SJCRH30 (cell line): ENCODE results near the gene DRGX. TPM values are rescaled to one million over a fixed set of nuclear protein-coding genes. Genes with fewer than 3 reads are reported as not detected.

ENCODE experiments used
- DNase-seq, 2 experiments: peaks; one replicate each; pipeline ENCODE4 v3.0.0-alpha.2; 2015 to 2020
- H3K27ac ChIP-seq: fragments of 250-450 bp; sonication (Bioruptor Pico); 2 replicates; pipeline ENCODE4 v1.5.1; 2020; ENCODE audit warnings: mild to moderate bottlenecking, moderate library complexity
- H3K27me3 ChIP-seq: fragments of 250-450 bp; sonication (Bioruptor Pico); 2 replicates; pipeline ENCODE4 v1.5.1; 2020; ENCODE audit warnings: mild to moderate bottlenecking, moderate library complexity
- H3K36me3 ChIP-seq: fragments of 250-450 bp; sonication (Bioruptor Pico); 2 replicates; pipeline ENCODE4 v1.5.1; 2020; ENCODE audit warnings: mild to moderate bottlenecking, moderate library complexity
- H3K4me1 ChIP-seq: fragments of 250-450 bp; sonication (Bioruptor Pico); 2 replicates; pipeline ENCODE4 v1.5.1; 2020; ENCODE audit warnings: mild to moderate bottlenecking, moderate library complexity
- H3K4me3 ChIP-seq: fragments of 250-450 bp; sonication (Bioruptor Pico); 2 replicates; pipeline ENCODE4 v1.5.1; 2020; ENCODE audit warnings: mild to moderate bottlenecking, moderate library complexity
- H3K9me3 ChIP-seq: fragments of 250-450 bp; sonication (Bioruptor Pico); replicated peaks from 2 replicates; pipeline ENCODE4 v1.5.1; 2020; ENCODE audit warnings: mild to moderate bottlenecking, moderate library complexity
- total RNA-seq: library from RNA; depleted of rRNA; stranded (reverse); fragments of >200 nt; shearing (Covaris generic); gene quantifications from 2 replicates; pipeline ENCODE4 v1.2.3, GENCODE V29; 2014; rRNA removed

DRGX gene
- total RNA-seq = 15.0 and 17.8 TPM in 2 replicates

- peak within 1 kb of the TSS; percentile 89 for H3K27ac ChIP-seq
- DNase-seq = peak; percentile 36 to 53
- peak within 1 kb of the TSS; percentile 64 for H3K4me3 ChIP-seq
- H3K4me1 ChIP-seq = no peaks in the 10 kb centered on the region
- H3K9me3 ChIP-seq = no peaks in the 10 kb centered on the region
- no peaks in the 10 kb centered on the region for H3K36me3 ChIP-seq
- no peaks in the 10 kb centered on the region for H3K27me3 ChIP-seq
These were observed at the start of gene DRGX for GRCh38 chr10:49395741-49396665. Gene DRGX, minus strand, starts transcription at chr10:49396089. Its CDS starts 649 bp downstream, at chr10:49395440.

- no peak overlapping the region for H3K4me3 ChIP-seq
- H3K27ac ChIP-seq = no peak overlapping the region
- H3K27me3 ChIP-seq = no peaks in the 10 kb centered on the region
- H3K4me1 ChIP-seq = no peaks in the 10 kb centered on the region
- no peaks in the 10 kb centered on the region for H3K36me3 ChIP-seq
- DNase-seq = no peak
- no peaks in the 10 kb centered on the region for H3K9me3 ChIP-seq
These were observed 48.5 kb upstream of the DRGX start for GRCh38 chr10:49444349-49444748.

DNA sequence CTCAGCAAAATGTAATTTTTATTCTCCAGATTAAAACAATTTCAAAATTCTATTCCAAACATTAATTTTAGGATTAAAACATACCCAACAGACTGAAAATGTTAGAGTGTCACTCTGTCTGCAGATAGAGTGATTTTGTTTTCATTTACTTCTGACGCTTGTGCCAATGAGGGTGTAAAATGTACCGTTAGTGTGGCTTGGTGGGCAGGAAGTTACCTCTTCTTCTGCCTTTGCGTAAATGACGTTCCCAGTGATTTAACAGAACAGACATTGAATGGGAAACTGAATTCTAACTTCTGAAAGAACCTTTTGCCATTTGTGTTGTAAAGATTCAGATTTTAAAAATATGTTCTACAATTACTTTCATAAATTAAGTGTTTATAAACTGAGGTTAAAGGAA is 47.0 kb upstream of the DRGX start:
- Histone ChIP-seq H3K27ac (no peak overlapping the region), H3K9me3 (no peaks in the 10 kb centered on the region), H3K4me3 (no peak overlapping the region), H3K36me3 (no peaks in the 10 kb centered on the region), H3K27me3 (no peaks in the 10 kb centered on the region), H3K4me1 (no peaks in the 10 kb centered on the region)
- no peak for DNase-seq

- H3K36me3 ChIP-seq = no peaks in the 10 kb centered on the region
- no peaks in the 10 kb centered on the region for H3K9me3 ChIP-seq
- H3K4me3 ChIP-seq = no peak overlapping the region
- no peaks in the 10 kb centered on the region for H3K4me1 ChIP-seq
- no peak for DNase-seq
- no peaks in the 10 kb centered on the region for H3K27me3 ChIP-seq
- no peak overlapping the region for H3K27ac ChIP-seq
These were observed 45.9 kb upstream of the DRGX start for GRCh38 chr10:49441488-49442476.

- no peak overlapping the region for H3K27ac ChIP-seq
- no peaks in the 10 kb centered on the region for H3K4me1 ChIP-seq
- no peaks in the 10 kb centered on the region for H3K36me3 ChIP-seq
- no peak for DNase-seq
- no peak overlapping the region for H3K4me3 ChIP-seq
- H3K27me3 ChIP-seq = no peaks in the 10 kb centered on the region
- peaks cover 5% of the 10 kb centered on the region; the same call in 1 of the 2 replicates for H3K9me3 ChIP-seq
These were observed 39.3 kb upstream of the DRGX start for GRCh38 chr10:49435225-49435624.

GRCh38 chr10:49433069-49433468 is 37.2 kb upstream of the DRGX start:
- H3K36me3 ChIP-seq = no peaks in the 10 kb centered on the region
- no peak overlapping the region for H3K27ac ChIP-seq
- H3K9me3 ChIP-seq = peaks cover 5% of the 10 kb centered on the region; the same call in 1 of the 2 replicates
- H3K27me3 ChIP-seq = no peaks in the 10 kb centered on the region
- H3K4me3 ChIP-seq = no peak overlapping the region
- DNase-seq = no peak
- no peaks in the 10 kb centered on the region for H3K4me1 ChIP-seq

GRCh38 chr10:49431426-49431825 is 35.5 kb upstream of the DRGX start:
- Histone ChIP-seq H3K36me3 (no peaks in the 10 kb centered on the region), H3K27me3 (no peaks in the 10 kb centered on the region), H3K4me3 (no peak overlapping the region), H3K9me3 (peaks cover 5% of the 10 kb centered on the region; the same call in 1 of the 2 replicates), H3K27ac (no peak overlapping the region), H3K4me1 (no peaks in the 10 kb centered on the region)
- no peak for DNase-seq

DNA sequence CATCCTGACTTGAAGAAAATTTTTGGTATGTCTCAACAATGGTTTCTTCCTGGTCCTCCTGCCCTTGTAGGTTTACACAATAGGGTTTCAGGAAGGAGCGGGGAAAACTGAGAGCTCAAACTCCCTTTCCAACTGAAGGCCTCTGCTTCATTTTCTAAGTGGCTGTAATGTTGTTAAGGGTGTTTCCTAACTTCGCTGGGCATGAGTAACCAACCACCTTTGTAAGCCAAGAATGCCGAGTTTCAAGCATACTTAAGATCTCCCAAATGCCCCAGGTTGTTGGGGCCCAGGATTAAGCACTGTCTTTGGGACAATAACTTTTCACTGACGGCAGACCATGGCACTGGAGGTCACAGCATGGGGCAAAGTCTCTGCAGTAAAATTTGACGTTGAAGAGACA is 33.6 kb upstream of the DRGX start:
- H3K4me1 ChIP-seq = no peaks in the 10 kb centered on the region
- DNase-seq = no peak

DNA sequence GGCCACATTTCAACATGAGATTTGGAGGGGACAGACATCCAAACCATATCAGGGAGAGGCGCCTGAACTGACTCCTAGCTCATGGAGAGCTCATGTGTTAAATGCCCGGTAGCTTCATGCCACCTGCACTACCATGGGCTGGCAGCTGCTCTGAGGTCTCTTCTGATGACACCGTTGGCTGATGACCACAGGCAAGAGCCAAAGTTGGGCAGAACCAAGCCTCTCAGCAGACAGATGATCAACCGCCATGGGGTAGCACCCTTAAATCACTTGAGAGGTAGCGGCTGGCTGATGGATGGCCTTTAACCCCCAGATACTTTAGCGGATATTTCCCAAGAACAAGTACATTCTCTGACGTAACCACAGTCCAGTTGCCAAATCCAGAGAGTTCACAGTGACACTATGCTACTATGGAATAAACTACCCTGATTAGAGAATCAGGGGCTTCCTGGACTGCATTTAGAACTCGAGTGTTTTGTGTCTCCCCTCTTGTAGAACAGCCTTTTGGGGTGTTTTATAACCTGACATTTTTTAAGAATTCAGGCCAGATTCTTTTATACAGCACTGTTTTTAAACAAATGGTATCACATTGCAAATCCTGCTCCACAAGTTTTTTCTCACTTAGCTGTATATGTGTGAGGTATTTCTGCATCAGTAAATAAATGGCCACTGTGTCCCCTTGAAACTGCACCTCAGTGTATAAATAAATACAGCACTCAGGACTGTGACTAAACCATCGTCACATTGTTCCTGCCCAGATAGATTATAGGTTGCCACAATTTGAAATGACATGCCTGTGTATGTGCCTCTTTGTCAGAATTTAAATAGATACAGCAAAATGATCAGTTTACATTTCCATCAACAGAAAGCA is 30.8 kb upstream of the DRGX start:
- Histone ChIP-seq H3K4me1 (no peaks in the 10 kb centered on the region), H3K4me3 (no peak overlapping the region), H3K36me3 (no peaks in the 10 kb centered on the region), H3K9me3 (no peaks in the 10 kb centered on the region), H3K27ac (no peak overlapping the region), H3K27me3 (no peaks in the 10 kb centered on the region)
- no peak for DNase-seq

More for the DNA sequence above, 33.6 kb upstream of the DRGX start:
- H3K4me3 ChIP-seq = no peak overlapping the region
- no peak overlapping the region for H3K27ac ChIP-seq
- H3K27me3 ChIP-seq = no peaks in the 10 kb centered on the region
- H3K9me3 ChIP-seq = peaks cover 5% of the 10 kb centered on the region; the same call in 1 of the 2 replicates
- H3K36me3 ChIP-seq = no peaks in the 10 kb centered on the region

GRCh38 chr10:49419005-49419404 is 23.1 kb upstream of the DRGX start:
- H3K9me3 ChIP-seq = no peaks in the 10 kb centered on the region
- no peaks in the 10 kb centered on the region for H3K36me3 ChIP-seq
- H3K27me3 ChIP-seq = no peaks in the 10 kb centered on the region
- H3K4me1 ChIP-seq = no peaks in the 10 kb centered on the region
- H3K27ac ChIP-seq = no peak overlapping the region
- no peak overlapping the region for H3K4me3 ChIP-seq
- no peak for DNase-seq

- no peaks in the 10 kb centered on the region for H3K4me1 ChIP-seq
- no peaks in the 10 kb centered on the region for H3K9me3 ChIP-seq
- no peaks in the 10 kb centered on the region for H3K27me3 ChIP-seq
- no peak overlapping the region for H3K27ac ChIP-seq
- H3K4me3 ChIP-seq = no peak overlapping the region
- peak in 1 of 2 experiments; percentile 27 for DNase-seq
- no peaks in the 10 kb centered on the region for H3K36me3 ChIP-seq
These were observed 22.4 kb upstream of the DRGX start for GRCh38 chr10:49418328-49418727.

DNA sequence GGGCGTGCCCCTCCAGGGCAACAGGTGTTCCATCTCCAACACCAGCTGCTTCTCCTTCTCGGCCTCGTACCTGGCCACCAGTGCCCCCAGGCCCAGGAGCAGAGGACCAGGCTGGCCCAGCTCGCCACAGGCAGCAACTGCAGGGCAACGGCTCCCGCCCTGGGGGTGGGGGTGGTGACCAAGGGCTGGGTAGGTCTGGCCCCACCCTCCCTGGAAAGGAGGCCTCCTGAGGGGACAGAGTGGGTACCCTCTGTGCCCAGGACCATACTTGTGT is 22.1 kb upstream of the DRGX start:
- H3K27me3 ChIP-seq = no peaks in the 10 kb centered on the region
- DNase-seq = no peak
- no peak overlapping the region for H3K27ac ChIP-seq
- H3K4me1 ChIP-seq = no peaks in the 10 kb centered on the region
- H3K4me3 ChIP-seq = no peak overlapping the region
- H3K9me3 ChIP-seq = no peaks in the 10 kb centered on the region
- no peaks in the 10 kb centered on the region for H3K36me3 ChIP-seq

DNA sequence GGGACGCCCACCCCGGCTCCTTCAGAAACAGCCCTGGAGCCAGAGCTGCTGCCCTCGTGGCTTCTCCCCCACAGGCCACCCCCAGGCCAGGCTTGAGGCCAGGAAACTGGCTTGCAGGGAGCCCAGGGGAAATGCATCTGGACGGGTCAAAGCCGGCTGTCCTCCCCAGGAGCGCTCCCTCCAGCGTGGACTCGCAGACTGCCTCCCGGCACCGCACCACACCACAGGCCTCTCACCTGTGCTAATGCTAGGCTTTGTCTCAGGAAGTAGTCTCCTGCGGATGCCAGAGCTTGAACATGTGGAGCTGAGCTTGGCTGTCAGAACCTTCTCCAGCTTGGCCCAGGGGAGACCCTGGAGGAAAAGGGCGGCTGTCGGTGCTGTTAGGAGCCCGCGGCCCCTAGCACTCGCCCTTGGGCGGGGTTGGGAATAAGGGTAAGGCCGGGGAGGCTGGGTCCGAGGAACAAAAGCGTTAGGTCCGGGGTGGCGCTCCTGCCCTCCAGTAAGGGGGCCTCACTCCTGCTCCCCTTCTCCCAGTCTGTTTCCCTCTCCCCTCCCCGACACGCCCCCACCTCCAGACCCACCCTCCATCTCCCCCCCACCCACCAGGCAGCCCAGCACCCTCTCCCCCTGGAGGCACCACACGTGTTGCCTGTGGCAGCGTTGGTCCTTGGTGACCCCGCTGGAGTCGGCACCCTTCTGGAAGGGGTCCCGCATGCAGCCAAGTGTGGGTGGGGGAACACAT is 21.6 kb upstream of the DRGX start:
- Histone ChIP-seq H3K36me3 (no peaks in the 10 kb centered on the region), H3K27ac (no peak overlapping the region), H3K4me1 (no peaks in the 10 kb centered on the region), H3K4me3 (no peak overlapping the region), H3K27me3 (no peaks in the 10 kb centered on the region), H3K9me3 (no peaks in the 10 kb centered on the region)
- DNase-seq = no peak

GRCh38 chr10:49415846-49416245 is 20.0 kb upstream of the DRGX start:
- DNase-seq = no peak
- Histone ChIP-seq H3K4me1 (no peaks in the 10 kb centered on the region), H3K9me3 (no peaks in the 10 kb centered on the region), H3K27me3 (no peaks in the 10 kb centered on the region), H3K4me3 (no peak overlapping the region), H3K27ac (no peak overlapping the region), H3K36me3 (no peaks in the 10 kb centered on the region)
